HCT116 (cell line): ENCODE results near the gene PYGL. TPM values are rescaled to one million over a fixed set of nuclear protein-coding genes. Genes with fewer than 3 reads are reported as not detected.

Experiments used
- ATAC-seq: fragments of 200-7000 bp; cut with Tn5 transposase; 2 replicates; pipeline ENCODE4 v1.9.1; 2020; ENCODE audit warnings: mild to moderate bottlenecking, moderate library complexity
- BruUV-seq: library from RNA; stranded (reverse); fragments of 400-500 nt; replicated peaks from 2 replicates; lab custom pipeline; 2021; lab: Mats Ljungman, UMichigan
- CTCF ChIA-PET: fragments of 300-600 bp; sonication (Branson Sonifier 250); formaldehyde crosslinking; loops from one replicate; lab custom pipeline; 2021; ENCODE audit warnings: antibody characterized with exemption; lab: Charles Lee
- POLR2A ChIA-PET: fragments of 300-600, 350-600 bp; sonication (Branson Sonifier 250); formaldehyde crosslinking; loops from one replicate; lab custom pipeline; 2021; ENCODE audit warnings: antibody characterized with exemption; lab: Charles Lee
- RAD21 ChIA-PET, 2 experiments: fragments of 300-600 bp; sonication (Branson Sonifier 250); formaldehyde crosslinking; loops; one replicate each; lab custom pipeline; 2023; ENCODE audit warnings: low total read pairs in 2 of 2; ENCODE audit not compliant: uncharacterized antibody in 2 of 2, unreplicated experiment in 2 of 2, low non-redundant PET in 1 of 2; lab: Charles Lee
- DNase-seq: peaks from one replicate; pipeline ENCODE4 v3.0.0-alpha.2; 2010; ENCODE audit warnings: low read depth, low spot score
- H2AFZ ChIP-seq: fragments of 200-600 bp; shearing (Covaris generic), sonication (generic); 2 replicates; pipeline ENCODE4 v1.6.1; 2017; ENCODE audit warnings: low read depth, mixed run types, mixed read lengths, antibody characterized with exemption, low read length; ENCODE audit not compliant: poor library complexity, severe bottlenecking
- H3K27ac ChIP-seq: 2 replicates; pipeline ENCODE4 v1.5.1; 2012; ENCODE audit warnings: low read depth, low read length
- H3K27me3 ChIP-seq: fragments of 200-600 bp; sonication (generic); 2 replicates; pipeline ENCODE4 v1.6.1; 2016; ENCODE audit warnings: mixed run types, low read length, mixed read lengths; ENCODE audit not compliant: insufficient read depth
- H3K36me3 ChIP-seq, 2 experiments: fragments of 200-500 bp in 1 of 2; fragments of 200-600 bp in 1 of 2; sonication (Bioruptor generic) in 1 of 2; sonication (generic) in 1 of 2; 2 replicates each; pipeline versions ENCODE4 v1.5.1 to v1.6.1; 2014 to 2016; ENCODE audit warnings: low read length in 2 of 2, inconsistent platforms in 1 of 2, mixed read lengths in 1 of 2, mixed run types in 1 of 2; ENCODE audit not compliant: insufficient read depth in 2 of 2, control insufficient read depth in 1 of 2
- H3K4me1 ChIP-seq, 2 experiments: fragments of 200-600 bp in 1 of 2; sonication (generic) in 1 of 2; 2 replicates each; pipeline versions ENCODE4 v1.5.1 to v1.6.1; 2012 to 2017; ENCODE audit warnings: low read length in 2 of 2, inconsistent platforms in 1 of 2, mild to moderate bottlenecking in 1 of 2, mixed read lengths in 1 of 2, mixed run types in 1 of 2, moderate library complexity in 1 of 2; ENCODE audit not compliant: insufficient read depth in 2 of 2, control insufficient read depth in 1 of 2
- H3K4me2 ChIP-seq: fragments of 200-600 bp; sonication (generic); 2 replicates; pipeline ENCODE4 v1.6.1; 2017; ENCODE audit warnings: mixed run types, low read length, mixed read lengths
- H3K4me3 ChIP-seq, 2 experiments: fragments of 200-600 bp in 1 of 2; sonication (generic) in 1 of 2; replicated peaks in 1 of 2; 2 replicates each; pipeline ENCODE4 v1.5.1; 2011 to 2016; ENCODE audit warnings: low read length in 2 of 2, control low read depth in 1 of 2, low read depth in 1 of 2, mild to moderate bottlenecking in 1 of 2, mixed read lengths in 1 of 2, mixed run types in 1 of 2
- H3K79me2 ChIP-seq: fragments of 200-600 bp; sonication (generic); 2 replicates; pipeline ENCODE4 v1.6.1; 2017; ENCODE audit warnings: mild to moderate bottlenecking, mixed run types, low read length, moderate library complexity, mixed read lengths; ENCODE audit not compliant: insufficient read depth
- H3K9ac ChIP-seq: fragments of 200-600 bp; sonication (generic); 2 replicates; pipeline ENCODE4 v1.6.1; 2016; ENCODE audit warnings: low read length, mixed read lengths
- H3K9me2 ChIP-seq: fragments of 200-600 bp; sonication (generic), shearing (Covaris generic); 2 replicates; pipeline ENCODE4 v1.6.1; 2017; ENCODE audit warnings: mixed run types, mild to moderate bottlenecking, moderate library complexity; ENCODE audit not compliant: insufficient read depth
- H3K9me3 ChIP-seq, 2 experiments: fragments of 200-500 bp in 1 of 2; fragments of 200-600 bp in 1 of 2; sonication (Bioruptor generic) in 1 of 2; sonication (generic) in 1 of 2; 2 replicates each; pipeline ENCODE4 v1.6.1; 2014 to 2017; ENCODE audit warnings: low read length in 2 of 2, mixed read lengths in 2 of 2, inconsistent platforms in 1 of 2, low read depth in 1 of 2, mild to moderate bottlenecking in 1 of 2, mixed run types in 1 of 2, moderate library complexity in 1 of 2; ENCODE audit not compliant: control insufficient read depth in 1 of 2, insufficient read depth in 1 of 2
- H4K20me1 ChIP-seq: fragments of 200-600 bp; sonication (generic), shearing (Covaris generic); 2 replicates; pipeline ENCODE4 v1.6.1; 2017; ENCODE audit warnings: mixed run types, mild to moderate bottlenecking, moderate library complexity; ENCODE audit not compliant: insufficient read depth
- CEBPB ChIP-seq: IDR thresholded peaks from 2 replicates; pipeline ENCODE4 v1.6.1; 2012; ENCODE audit warnings: low read depth
- ELF1 ChIP-seq: IDR thresholded peaks from 2 replicates; pipeline ENCODE4 v1.6.1; 2012; ENCODE audit warnings: low read depth, borderline replicate concordance
- FOSL1 ChIP-seq: IDR thresholded peaks from 2 replicates; pipeline ENCODE4 v1.6.1; 2012; ENCODE audit warnings: low read depth
- POLR2AphosphoS5 ChIP-seq: IDR thresholded peaks from 2 replicates; pipeline ENCODE4 v1.6.1; 2011; ENCODE audit warnings: mild to moderate bottlenecking, low read depth, low read length, moderate library complexity
- RAD21 ChIP-seq: IDR thresholded peaks from 2 replicates; pipeline ENCODE4 v1.6.1; 2012; ENCODE audit warnings: low read depth, mild to moderate bottlenecking
- SIN3A ChIP-seq: IDR thresholded peaks from 2 replicates; pipeline ENCODE4 v1.6.1; 2012; ENCODE audit warnings: low read depth
- SRF ChIP-seq: IDR thresholded peaks from 2 replicates; pipeline ENCODE4 v1.6.1; 2012; ENCODE audit warnings: low read depth
- ZFX ChIP-seq: fragments of 450-650 bp; IDR thresholded peaks from 2 replicates; pipeline ENCODE4 v1.6.1; 2017
- intact Hi-C: fragments of 100-400 bp; cut with micrococcal nuclease; formaldehyde crosslinking; loops from 2 replicates; pipeline ENCODE4 v1.10.0; 2022
- total RNA-seq: library from RNA; stranded (reverse); gene quantifications from one replicate; pipeline ENCODE4 v1.2.1, GENCODE V29; 2021; ENCODE audit not compliant: unreplicated experiment
- TF ChIP-seq, protein P1 (sequence below): IDR thresholded peaks from 2 replicates; pipeline ENCODE4 v1.6.1; 2012; ENCODE audit warnings: low read depth
- TF ChIP-seq, protein P2 (sequence below): IDR thresholded peaks from 2 replicates; pipeline ENCODE4 v1.6.1; 2012
- TF ChIP-seq, protein P3 (sequence below), 3 experiments: fragments of 200-600 bp in 1 of 3; sonication (generic) in 1 of 3; IDR thresholded peaks in 2 of 3; conservative IDR thresholded peaks in 1 of 3; 2 replicates each; pipeline ENCODE4 v1.5.1; 2012 to 2017; ENCODE audit warnings: low read depth in 2 of 3, low read length in 2 of 3, antibody characterized with exemption in 1 of 3, borderline replicate concordance in 1 of 3, control low read depth in 1 of 3, mild to moderate bottlenecking in 1 of 3, mixed read lengths in 1 of 3, mixed run types in 1 of 3, moderate library complexity in 1 of 3; ENCODE audit not compliant: insufficient read depth in 1 of 3

PYGL gene
- total RNA-seq, 1 experiment from 2014 or later = 173 TPM

DNA sequence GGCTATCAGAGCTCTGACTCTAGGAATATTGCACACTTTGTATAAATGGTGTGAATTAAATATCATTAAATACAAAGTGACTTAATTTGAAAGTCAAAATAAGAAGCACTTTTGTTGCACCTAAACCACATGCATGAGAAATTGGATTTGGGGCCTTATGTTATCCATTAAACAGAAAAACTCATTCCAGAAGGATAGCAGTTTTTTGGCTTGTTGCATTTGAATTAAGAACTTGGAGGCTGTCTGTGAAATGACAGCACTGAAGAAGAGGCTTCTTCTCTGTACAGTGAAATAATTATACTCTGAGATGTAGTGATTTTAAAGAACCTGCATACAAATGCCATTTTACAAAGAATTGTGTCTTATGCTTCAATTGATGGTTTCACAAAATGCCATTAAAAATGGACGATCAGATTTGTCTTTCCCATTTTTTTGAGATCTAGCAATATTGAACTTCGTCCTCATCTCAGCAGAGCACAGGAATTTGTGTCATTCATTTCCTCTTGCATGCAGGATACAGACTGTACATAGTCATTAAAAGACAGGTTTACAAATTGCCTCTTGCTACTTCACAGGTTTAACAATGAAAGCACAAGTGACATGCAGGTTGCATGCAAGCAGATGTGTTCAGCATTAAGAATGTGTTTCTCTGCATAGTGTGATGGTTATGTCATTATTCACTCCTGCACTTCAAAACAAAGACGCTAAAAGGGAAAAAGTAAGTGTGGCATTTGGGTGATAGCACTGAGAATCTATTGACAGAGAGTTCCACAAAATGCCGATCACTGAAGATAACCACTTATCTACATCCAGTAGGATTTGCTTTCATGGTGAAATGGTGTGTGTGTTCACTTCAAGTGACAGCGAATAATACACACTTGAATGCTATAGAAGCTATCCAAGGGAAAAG, 35.9 kb upstream of the PYGL start:
- Histone ChIP-seq H2AFZ (no peak overlapping the region), H3K27me3 (0 out of 2 replicates have a peak, but pooled peaks cover 3% of the 10 kb centered on the region), H3K9me2 (no peaks in the 10 kb centered on the region), H3K36me3 (no peaks in the 10 kb centered on the region; a peak in 1 of 4 replicates), H3K4me1 (no peaks in the 10 kb centered on the region), H3K4me2 (no peak overlapping the region), H3K9ac (no peak overlapping the region), H3K79me2 (no peaks in the 10 kb centered on the region), H3K4me3 (no peak overlapping the region), H3K9me3 (no peaks in the 10 kb centered on the region), H4K20me1 (no peaks in the 10 kb centered on the region), H3K27ac (no peak overlapping the region)
- TF ChIP-seq, protein P1, sequence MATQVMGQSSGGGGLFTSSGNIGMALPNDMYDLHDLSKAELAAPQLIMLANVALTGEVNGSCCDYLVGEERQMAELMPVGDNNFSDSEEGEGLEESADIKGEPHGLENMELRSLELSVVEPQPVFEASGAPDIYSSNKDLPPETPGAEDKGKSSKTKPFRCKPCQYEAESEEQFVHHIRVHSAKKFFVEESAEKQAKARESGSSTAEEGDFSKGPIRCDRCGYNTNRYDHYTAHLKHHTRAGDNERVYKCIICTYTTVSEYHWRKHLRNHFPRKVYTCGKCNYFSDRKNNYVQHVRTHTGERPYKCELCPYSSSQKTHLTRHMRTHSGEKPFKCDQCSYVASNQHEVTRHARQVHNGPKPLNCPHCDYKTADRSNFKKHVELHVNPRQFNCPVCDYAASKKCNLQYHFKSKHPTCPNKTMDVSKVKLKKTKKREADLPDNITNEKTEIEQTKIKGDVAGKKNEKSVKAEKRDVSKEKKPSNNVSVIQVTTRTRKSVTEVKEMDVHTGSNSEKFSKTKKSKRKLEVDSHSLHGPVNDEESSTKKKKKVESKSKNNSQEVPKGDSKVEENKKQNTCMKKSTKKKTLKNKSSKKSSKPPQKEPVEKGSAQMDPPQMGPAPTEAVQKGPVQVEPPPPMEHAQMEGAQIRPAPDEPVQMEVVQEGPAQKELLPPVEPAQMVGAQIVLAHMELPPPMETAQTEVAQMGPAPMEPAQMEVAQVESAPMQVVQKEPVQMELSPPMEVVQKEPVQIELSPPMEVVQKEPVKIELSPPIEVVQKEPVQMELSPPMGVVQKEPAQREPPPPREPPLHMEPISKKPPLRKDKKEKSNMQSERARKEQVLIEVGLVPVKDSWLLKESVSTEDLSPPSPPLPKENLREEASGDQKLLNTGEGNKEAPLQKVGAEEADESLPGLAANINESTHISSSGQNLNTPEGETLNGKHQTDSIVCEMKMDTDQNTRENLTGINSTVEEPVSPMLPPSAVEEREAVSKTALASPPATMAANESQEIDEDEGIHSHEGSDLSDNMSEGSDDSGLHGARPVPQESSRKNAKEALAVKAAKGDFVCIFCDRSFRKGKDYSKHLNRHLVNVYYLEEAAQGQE = no peak
- no peak for TF ChIP-seq ELF1
- no peak for TF ChIP-seq POLR2AphosphoS5
- no peak for TF ChIP-seq SIN3A
- no peak for TF ChIP-seq CEBPB
- TF ChIP-seq, protein P2, sequence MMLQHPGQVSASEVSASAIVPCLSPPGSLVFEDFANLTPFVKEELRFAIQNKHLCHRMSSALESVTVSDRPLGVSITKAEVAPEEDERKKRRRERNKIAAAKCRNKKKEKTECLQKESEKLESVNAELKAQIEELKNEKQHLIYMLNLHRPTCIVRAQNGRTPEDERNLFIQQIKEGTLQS = no peak
- no peak for TF ChIP-seq RAD21
- no peak for TF ChIP-seq ZFX
- TF ChIP-seq, protein P3, sequence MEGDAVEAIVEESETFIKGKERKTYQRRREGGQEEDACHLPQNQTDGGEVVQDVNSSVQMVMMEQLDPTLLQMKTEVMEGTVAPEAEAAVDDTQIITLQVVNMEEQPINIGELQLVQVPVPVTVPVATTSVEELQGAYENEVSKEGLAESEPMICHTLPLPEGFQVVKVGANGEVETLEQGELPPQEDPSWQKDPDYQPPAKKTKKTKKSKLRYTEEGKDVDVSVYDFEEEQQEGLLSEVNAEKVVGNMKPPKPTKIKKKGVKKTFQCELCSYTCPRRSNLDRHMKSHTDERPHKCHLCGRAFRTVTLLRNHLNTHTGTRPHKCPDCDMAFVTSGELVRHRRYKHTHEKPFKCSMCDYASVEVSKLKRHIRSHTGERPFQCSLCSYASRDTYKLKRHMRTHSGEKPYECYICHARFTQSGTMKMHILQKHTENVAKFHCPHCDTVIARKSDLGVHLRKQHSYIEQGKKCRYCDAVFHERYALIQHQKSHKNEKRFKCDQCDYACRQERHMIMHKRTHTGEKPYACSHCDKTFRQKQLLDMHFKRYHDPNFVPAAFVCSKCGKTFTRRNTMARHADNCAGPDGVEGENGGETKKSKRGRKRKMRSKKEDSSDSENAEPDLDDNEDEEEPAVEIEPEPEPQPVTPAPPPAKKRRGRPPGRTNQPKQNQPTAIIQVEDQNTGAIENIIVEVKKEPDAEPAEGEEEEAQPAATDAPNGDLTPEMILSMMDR (IDR thresholded peaks at IDR 0.05 in 2 of 3, conservative IDR thresholded peaks at IDR 0.05 in 1 of 3; ENCODE audit: borderline replicate concordance in 1 of 3, insufficient read depth in 1 of 3, low read depth in 2 of 3, low read length in 2 of 3) = no peak
- no peak for TF ChIP-seq FOSL1
- TF ChIP-seq SRF = no peak
- DNase-seq (no peak), ATAC-seq (no peak)
- no TSS peak for BruUV-seq
- ChIA-PET RAD21 (no interaction called here), POLR2A (no interaction called here), CTCF (no interaction called here)
- intact Hi-C loops = no loop called here
